GM12801 (cell line): ENCODE results near the gene RNU4-1.

Experiments
- CTCF ChIP-seq: IDR thresholded peaks from one replicate; pipeline ENCODE4 v1.5.1; 2011; ENCODE audit warnings: control low read depth; ENCODE audit not compliant: insufficient read length; ENCODE audit errors: extremely low read depth

RNU4-1 gene

DNA sequence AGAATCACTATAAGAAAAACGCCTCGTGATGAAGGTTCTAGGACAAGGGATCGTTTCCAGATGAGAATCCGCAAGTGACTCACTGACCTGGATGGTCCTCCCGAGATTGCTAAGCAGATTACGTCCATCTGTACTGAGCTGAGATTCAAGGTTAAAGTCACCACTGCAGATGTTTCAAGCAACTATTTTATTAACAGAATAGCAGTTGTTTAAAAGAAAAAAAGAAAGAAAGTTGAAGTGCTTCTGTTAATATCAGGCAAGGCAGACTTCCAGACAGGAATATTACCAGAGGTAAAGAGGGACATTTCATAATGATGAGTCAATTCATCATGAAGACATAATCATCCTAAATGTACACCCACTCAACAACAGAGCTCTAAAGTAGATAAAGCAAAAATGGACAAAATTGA, 45.4 kb downstream of the RNU4-1 start:
- TF ChIP-seq CTCF = no peak

GRCh38 chr12:120247183-120247582, 45.9 kb downstream of the RNU4-1 start:
- TF ChIP-seq CTCF = no peak
